ENCODE results near the gene ZNF512B.
"Not testable (repeated sequence)": the region's sequence is repeated elsewhere in the genome, so short reads cannot be mapped to it uniquely, and the experiment has no call there.

ZNF512B gene

DNA sequence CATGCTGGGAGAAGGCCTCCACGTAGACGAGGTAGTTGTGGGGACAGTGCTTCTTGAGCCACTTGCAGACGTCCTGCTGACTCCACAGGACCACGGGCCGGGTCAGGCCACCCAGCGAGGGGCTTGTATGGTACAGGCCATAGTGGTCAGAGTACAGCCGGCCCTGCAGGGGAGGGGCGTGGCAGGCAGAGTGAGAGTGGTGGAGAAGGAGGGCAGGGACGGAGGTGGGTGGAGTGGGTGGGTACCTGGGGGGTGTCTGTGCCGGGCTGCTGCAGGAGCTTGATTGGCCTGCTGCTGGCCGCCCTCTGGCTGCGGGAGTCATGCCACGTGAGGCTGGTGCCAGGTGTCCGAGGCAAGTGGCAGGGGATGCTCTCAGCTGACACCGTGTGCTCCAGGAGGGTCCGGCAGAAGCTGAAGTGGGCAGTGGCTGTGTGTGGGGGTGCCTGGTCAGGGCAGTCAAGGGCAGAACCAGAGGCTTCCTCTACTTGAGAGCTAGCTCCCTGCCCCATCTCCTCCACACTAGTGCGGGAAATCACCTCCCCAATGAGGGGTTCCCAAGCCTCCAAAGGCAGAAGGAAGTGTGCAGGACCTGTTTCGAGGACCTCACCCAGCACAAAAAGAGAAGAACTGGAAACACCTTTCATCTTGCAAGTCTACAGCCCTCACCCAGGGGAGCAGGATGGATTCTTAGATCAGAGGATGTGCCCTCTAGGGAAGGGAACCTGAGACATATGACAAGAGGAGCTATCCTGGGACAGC lies 7.4 kb upstream of the ZNF512B start:
- no peak overlapping the region for H3K4me3 ChIP-seq (ENCODE audit: low read depth, low read length)
- TF ChIP-seq, protein P1, sequence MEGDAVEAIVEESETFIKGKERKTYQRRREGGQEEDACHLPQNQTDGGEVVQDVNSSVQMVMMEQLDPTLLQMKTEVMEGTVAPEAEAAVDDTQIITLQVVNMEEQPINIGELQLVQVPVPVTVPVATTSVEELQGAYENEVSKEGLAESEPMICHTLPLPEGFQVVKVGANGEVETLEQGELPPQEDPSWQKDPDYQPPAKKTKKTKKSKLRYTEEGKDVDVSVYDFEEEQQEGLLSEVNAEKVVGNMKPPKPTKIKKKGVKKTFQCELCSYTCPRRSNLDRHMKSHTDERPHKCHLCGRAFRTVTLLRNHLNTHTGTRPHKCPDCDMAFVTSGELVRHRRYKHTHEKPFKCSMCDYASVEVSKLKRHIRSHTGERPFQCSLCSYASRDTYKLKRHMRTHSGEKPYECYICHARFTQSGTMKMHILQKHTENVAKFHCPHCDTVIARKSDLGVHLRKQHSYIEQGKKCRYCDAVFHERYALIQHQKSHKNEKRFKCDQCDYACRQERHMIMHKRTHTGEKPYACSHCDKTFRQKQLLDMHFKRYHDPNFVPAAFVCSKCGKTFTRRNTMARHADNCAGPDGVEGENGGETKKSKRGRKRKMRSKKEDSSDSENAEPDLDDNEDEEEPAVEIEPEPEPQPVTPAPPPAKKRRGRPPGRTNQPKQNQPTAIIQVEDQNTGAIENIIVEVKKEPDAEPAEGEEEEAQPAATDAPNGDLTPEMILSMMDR (IDR thresholded peaks at IDR 0.05; ENCODE audit: low read depth, low read length), result no peak

DNA sequence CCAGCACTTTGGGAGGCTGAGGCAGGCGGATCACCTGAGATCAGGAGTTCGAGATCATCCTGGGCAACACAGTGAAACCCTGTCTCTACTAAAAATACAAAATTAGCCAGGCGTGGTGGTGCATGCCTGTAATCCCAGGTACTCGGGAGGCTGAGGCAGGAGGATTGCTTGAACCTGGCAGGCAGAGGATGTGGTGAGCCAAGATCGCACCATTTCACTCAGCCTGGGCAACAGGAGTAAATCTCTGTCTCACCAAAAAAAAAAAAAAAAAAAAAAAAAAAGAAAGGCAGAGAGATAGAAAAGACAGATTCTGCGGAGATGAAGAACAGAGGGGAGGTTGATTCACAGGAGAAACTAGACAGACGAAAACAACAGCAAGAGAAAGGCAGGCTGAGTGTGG lies 6.8 kb upstream of the ZNF512B start:
- H3K4me3 ChIP-seq (ENCODE audit: low read depth, low read length), result not testable (repeated sequence)

DNA sequence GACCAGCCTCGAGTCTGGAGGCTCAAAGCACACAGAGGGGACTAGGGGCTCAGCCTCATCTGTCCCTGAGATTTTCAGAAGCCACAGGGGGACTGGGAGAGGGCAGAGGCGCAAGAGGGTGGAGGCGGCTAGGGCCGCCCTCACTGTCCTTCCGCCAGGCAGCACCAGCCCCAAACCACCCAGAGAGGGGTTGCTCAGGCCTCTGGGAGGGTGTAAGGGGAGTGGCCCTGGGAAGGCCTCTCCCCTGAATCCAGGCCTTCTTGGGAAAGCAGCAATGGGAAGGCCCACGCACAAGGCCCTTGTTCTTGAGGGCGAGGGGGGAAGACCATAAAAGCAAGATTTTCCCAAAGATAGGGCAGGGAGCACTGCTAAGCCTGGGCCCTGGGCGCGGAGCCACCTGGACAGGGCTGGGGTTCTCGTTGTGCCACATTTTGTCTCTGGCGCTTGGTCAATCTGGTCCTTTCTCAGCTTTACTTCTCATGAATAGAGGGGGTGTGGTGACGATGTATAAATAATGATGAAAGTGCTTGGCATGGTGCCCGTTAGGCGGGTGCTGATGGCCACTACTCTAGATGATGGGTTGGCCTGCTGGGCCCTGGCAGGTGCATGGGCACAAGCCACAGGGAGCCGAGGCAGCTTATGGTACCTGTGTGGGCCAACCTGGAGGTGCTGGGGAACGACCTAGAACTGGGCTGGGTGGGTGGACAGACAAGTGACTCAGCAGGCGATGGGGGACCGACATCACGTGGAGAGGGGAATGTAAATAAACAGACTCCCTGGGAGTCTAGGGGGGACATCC lies 4.9 kb upstream of the ZNF512B start:
- TF ChIP-seq, protein P1 (IDR thresholded peaks at IDR 0.05; ENCODE audit: low read depth, low read length), result no peak
- H3K4me3 ChIP-seq (ENCODE audit: low read depth, low read length), result no peak overlapping the region

DNA sequence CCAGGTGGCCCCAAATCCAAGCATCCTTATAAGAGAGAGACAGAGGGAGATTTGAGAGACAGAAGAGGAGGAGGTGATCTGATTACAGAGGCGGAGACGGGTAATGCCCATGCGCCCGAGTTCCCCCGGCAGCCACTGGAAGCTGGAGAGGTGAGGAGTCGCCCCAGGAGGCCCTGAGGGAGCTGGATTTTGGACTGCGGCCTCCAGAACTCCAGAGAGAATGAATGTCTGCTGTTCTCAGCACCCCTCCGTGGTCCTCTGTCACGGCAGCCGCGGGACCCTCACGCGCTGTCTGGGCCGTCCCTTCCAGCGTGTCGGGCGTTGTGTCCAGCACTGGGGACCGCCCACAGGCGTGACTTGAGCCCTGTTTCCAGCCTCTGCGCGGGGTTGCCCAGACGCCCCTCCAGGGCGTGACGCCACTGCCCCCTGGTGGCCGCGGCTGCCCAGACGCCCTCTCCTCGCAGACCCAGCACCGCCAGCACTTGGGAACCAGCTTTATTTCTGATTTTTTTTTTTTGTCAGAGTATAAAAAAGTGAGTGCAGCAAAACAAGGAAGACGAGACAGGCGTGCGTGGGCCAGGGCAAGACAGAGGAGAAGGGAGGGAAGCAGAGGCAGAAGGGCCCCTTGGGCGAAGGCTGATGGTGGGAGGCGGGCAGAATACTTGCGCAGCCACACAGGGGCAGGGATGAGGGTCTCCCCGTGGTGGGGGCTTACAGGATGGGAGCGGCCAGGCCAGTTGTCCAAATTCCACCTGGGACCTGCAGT lies 4.1 kb upstream of the ZNF512B start:
- TF ChIP-seq, protein P1 (IDR thresholded peaks at IDR 0.05; ENCODE audit: low read depth, low read length), result peak; percentile 95
- H3K4me3 ChIP-seq (ENCODE audit: low read depth, low read length), result peak overlapping the region; percentile 37

DNA sequence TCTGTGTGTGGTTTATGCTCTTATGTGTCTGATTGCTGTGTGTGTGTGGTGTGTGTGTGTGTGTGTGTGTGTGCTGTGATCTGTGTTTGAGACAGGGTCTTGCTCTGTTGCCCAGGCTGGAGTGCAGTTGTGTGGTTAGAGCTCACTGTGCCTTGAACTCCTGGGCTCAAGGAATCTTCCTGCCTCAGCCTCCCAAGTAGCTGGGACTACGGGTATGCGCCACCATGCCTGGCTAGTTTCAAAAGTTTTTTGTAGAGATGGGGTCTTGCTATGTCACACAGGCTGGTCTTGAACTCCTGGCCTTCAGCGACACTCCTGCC lies 3.4 kb upstream of the ZNF512B start:
- TF ChIP-seq, protein P1 (IDR thresholded peaks at IDR 0.05; ENCODE audit: low read depth, low read length), result no peak
- H3K4me3 ChIP-seq (ENCODE audit: low read depth, low read length), result no peak overlapping the region

DNA sequence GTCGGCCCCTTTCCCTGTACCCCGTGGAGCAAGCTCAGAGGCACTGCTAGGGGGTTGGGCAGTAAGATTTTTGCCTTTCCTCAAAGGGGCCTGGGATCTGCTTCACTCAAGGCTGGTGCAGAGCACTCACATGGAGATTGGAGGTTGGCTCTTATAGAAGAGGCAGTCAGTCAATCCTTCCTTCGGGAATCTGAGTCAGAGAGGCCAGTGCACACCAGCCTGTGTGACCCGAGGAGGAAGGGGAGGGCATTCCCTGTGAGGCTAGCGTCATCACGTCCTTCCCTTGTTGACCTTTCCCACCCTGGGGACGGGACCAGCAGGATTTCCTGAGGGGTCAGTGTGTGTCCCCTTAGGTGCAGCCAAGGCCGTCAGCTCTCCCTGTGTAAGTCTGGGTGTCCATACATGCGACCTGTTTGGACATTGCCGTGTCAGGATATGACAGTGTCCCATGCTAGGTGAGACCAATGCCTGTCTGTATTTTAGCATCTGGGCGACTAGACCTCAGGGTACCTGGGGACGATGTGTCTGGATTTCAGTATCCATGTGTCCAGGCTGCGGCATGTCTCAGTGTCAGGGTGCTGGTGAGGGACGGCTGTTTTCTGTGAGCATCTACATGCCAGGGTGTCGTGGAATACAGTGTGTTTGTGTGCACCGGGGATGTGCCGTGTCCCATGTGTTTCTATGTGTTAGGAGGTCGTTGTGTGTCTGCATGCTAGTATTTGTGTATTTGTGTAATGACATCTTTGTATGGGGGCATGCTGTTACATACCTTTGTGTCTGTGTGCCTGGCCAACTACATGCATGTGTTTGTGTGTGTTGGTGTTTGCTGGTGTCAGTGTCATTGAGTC lies 2.8 kb upstream of the ZNF512B start:
- TF ChIP-seq, protein P1 (IDR thresholded peaks at IDR 0.05; ENCODE audit: low read depth, low read length), result no peak
- H3K4me3 ChIP-seq (ENCODE audit: low read depth, low read length), result no peak overlapping the region

DNA sequence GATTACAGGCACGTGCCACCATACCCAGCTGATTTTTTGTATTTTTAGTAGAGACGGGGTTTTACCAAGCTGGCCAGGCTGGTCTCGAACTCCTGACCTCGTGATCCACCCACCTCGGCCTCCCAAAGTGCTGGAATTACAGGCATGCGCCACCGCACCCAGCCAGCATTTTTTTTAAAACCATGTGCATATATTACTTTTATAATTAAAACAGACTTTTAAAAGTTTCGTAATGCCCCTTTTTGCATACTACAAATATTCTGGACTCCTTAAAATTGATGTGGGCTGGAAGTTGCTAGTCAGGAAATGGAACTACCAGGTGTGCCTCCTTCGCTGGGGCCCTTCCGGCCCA lies 2.2 kb upstream of the ZNF512B start:
- not testable (repeated sequence) for H3K4me3 ChIP-seq (ENCODE audit: low read depth, low read length)
